ENCODE data around the gene CERS6. TPM values are rescaled to one million over a fixed set of nuclear protein-coding genes. Genes with fewer than 3 reads are reported as not detected.

The CERS6 gene
- 6.3 and 8.0 TPM in 2 replicates for total RNA-seq

DNA sequence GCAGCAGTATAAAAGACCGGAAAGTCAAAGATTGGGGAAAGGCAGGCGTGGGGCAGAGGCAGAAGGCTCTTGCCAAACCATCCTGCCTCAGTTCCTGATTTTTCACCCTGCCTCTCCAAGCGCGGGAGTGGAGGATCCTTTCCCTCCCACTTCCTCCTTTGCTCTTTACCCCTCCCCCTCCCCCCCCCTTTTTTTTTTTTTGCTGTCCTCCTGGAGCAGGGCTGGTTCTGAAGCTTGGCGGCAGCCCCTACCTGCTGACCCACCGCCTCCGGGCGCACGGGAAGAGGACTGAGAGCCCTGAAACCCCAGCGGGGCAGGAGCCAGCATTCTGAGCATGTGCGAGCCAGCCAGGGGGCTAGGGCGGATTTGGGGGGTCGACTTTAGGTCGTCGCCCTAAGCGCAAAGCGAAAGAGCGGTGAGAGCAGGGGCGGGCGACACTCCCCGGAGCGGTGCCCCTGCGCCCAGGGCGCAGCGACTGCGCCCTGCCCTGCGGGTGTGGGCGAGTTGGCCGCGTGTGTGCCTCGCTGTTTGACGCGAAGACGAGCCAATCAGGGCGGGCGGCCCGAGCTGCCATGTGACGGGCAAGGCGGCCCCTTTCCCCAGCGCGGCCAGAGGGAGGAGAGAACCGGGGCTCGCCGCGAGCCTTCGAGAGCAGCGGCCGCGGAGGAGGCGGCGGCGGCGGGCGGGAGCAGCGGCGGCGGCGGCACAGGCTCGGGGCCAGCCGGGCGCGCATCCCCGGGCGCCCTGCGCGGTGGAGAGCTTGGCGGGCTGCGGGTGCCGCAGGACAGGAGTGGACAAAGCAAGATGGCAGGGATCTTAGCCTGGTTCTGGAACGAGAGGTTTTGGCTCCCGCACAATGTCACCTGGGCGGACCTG is at the start of gene CERS6:
Gene CERS6 (plus strand): TSS at position 628 of the 876 bp plus-strand sequence. CDS start 177 bp downstream, at position 805.

GRCh38 chr2:168801961-168802858 is 346.1 kb downstream of the CERS6 start, which contains the start of gene NOSTRIN:
Gene NOSTRIN, plus strand, starts transcription at chr2:168802637. Its CDS starts 10 bp downstream, at chr2:168802647.

Other genes starting within 250 kb of the CERS6 start
- 10.3 and 11.7 TPM in 2 replicates for gene STK39, start 208.7 kb upstream of the CERS6 start, total RNA-seq